Endothelial cell of umbilical vein (primary cell): ENCODE measurements around the gene LPAR1.

Experiments used
- FOS ChIP-seq: IDR thresholded peaks from 2 replicates; pipeline ENCODE4 v1.6.1; 2011; ENCODE audit warnings: mild to moderate bottlenecking, low read length, moderate library complexity, borderline replicate concordance; ENCODE audit not compliant: insufficient read depth
- MYC ChIP-seq: IDR thresholded peaks from one replicate; pipeline ENCODE4 v1.6.1; 2011; ENCODE audit warnings: mild to moderate bottlenecking, low read depth, low read length
- POLR2A ChIP-seq: IDR thresholded peaks from 2 replicates; pipeline ENCODE4 v1.6.1; 2012; ENCODE audit warnings: low read depth, mild to moderate bottlenecking, control low read depth, low read length
- POLR2AphosphoS5 ChIP-seq: IDR thresholded peaks from 2 replicates; pipeline ENCODE4 v1.6.1; 2012; ENCODE audit warnings: low read depth, mild to moderate bottlenecking, control low read depth, low read length, moderate library complexity; ENCODE audit not compliant: insufficient read depth
- TF ChIP-seq, protein P1 (sequence below), 2 donors: IDR thresholded peaks; 1 replicate in 1 of 2; 2 replicates in 1 of 2; pipeline ENCODE4 v1.5.1; 2011; ENCODE audit warnings: low read length in 2 of 2, mild to moderate bottlenecking in 2 of 2, moderate library complexity in 2 of 2, control low read depth in 1 of 2, inconsistent platforms in 1 of 2, low read depth in 1 of 2; ENCODE audit not compliant: insufficient read depth in 1 of 2; ENCODE audit errors: extremely low read depth in 1 of 2
- TF ChIP-seq, protein P2 (sequence below): IDR thresholded peaks from 2 replicates; pipeline ENCODE4 v1.6.1; 2011; ENCODE audit not compliant: insufficient read depth, insufficient read length

DNA sequence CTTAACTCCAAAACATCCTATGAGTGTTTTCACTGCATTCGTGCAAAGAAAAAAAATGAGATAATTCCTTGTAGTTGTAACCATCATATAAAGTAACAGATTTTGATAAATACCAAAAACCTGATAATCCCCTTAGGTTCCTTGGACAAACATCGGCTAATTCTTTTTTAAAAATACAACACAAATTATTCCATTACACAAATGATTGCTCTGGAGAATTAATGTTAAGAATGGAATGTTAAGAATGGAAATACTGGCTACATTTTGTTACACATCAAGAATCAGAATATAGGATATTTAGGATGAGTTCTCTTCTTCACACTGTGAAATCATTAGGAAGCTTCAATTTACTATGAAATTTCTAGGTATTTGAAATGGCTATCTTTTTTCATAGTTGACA lies 139.4 kb downstream of the LPAR1 start:
- TF ChIP-seq, protein P1, sequence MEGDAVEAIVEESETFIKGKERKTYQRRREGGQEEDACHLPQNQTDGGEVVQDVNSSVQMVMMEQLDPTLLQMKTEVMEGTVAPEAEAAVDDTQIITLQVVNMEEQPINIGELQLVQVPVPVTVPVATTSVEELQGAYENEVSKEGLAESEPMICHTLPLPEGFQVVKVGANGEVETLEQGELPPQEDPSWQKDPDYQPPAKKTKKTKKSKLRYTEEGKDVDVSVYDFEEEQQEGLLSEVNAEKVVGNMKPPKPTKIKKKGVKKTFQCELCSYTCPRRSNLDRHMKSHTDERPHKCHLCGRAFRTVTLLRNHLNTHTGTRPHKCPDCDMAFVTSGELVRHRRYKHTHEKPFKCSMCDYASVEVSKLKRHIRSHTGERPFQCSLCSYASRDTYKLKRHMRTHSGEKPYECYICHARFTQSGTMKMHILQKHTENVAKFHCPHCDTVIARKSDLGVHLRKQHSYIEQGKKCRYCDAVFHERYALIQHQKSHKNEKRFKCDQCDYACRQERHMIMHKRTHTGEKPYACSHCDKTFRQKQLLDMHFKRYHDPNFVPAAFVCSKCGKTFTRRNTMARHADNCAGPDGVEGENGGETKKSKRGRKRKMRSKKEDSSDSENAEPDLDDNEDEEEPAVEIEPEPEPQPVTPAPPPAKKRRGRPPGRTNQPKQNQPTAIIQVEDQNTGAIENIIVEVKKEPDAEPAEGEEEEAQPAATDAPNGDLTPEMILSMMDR (IDR thresholded peaks at IDR 0.05; ENCODE audit: extremely low read depth in 1 of 2, insufficient read depth in 1 of 2, low read depth in 1 of 2, low read length in 2 of 2): no peak
- TF ChIP-seq MYC (no peak), POLR2A (no peak), POLR2AphosphoS5 (no peak), FOS (no peak)
- TF ChIP-seq, protein P2, sequence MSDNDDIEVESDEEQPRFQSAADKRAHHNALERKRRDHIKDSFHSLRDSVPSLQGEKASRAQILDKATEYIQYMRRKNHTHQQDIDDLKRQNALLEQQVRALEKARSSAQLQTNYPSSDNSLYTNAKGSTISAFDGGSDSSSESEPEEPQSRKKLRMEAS: no peak
